Sigmoid colon (tissue), 3 donors: ENCODE results near the gene CFAP46.

ENCODE experiments used
- CTCF ChIP-seq, 4 experiments: fragments of 450-650 bp in 3 of 4; fragments of 200-600 bp in 1 of 4; IDR thresholded peaks; one replicate each; pipeline ENCODE4 v1.5.1; 2016 to 2019; ENCODE audit warnings: antibody characterized with exemption in 4 of 4, mild to moderate bottlenecking in 3 of 4, moderate library complexity in 2 of 4
- POLR2A ChIP-seq, 2 donors: fragments of 450-650 bp; IDR thresholded peaks; one replicate each; pipeline ENCODE4 v1.6.1; 2016; ENCODE audit warnings: antibody characterized with exemption in 2 of 2, mild to moderate bottlenecking in 2 of 2, moderate library complexity in 2 of 2

GRCh38 chr10:132899054-132899750 lies 43.2 kb downstream of the CFAP46 start:
- no peak for TF ChIP-seq CTCF (IDR thresholded peaks at IDR 0.05)
- TF ChIP-seq POLR2A (IDR thresholded peaks at IDR 0.05) = no peak
